Endothelial cell of umbilical vein (primary cell): ENCODE data around the gene DNAJC9.

ENCODE experiments used
- CTCF ChIP-seq, 2 donors: IDR thresholded peaks; 1 replicate in 1 of 2; 2 replicates in 1 of 2; pipeline ENCODE4 v1.5.1; 2011; ENCODE audit warnings: low read length in 2 of 2, mild to moderate bottlenecking in 2 of 2, moderate library complexity in 2 of 2, control low read depth in 1 of 2, inconsistent platforms in 1 of 2, low read depth in 1 of 2; ENCODE audit not compliant: insufficient read depth in 1 of 2; ENCODE audit errors: extremely low read depth in 1 of 2
- EZH2 ChIP-seq: IDR thresholded peaks from 2 replicates; pipeline ENCODE4 v1.6.1; 2012; ENCODE audit warnings: borderline replicate concordance, low read depth, mild to moderate bottlenecking, moderate library complexity, low read length, inconsistent platforms; ENCODE audit not compliant: severe bottlenecking
- FOS ChIP-seq: IDR thresholded peaks from 2 replicates; pipeline ENCODE4 v1.6.1; 2011; ENCODE audit warnings: mild to moderate bottlenecking, low read length, moderate library complexity, borderline replicate concordance; ENCODE audit not compliant: insufficient read depth
- JUN ChIP-seq: IDR thresholded peaks from 2 replicates; pipeline ENCODE4 v1.6.1; 2011; ENCODE audit warnings: borderline replicate concordance, low read depth; ENCODE audit not compliant: insufficient read length, insufficient read depth
- MAX ChIP-seq: IDR thresholded peaks from 2 replicates; pipeline ENCODE4 v1.6.1; 2011; ENCODE audit not compliant: insufficient read depth, insufficient read length
- MYC ChIP-seq: IDR thresholded peaks from one replicate; pipeline ENCODE4 v1.6.1; 2011; ENCODE audit warnings: mild to moderate bottlenecking, low read depth, low read length
- POLR2A ChIP-seq: IDR thresholded peaks from 2 replicates; pipeline ENCODE4 v1.6.1; 2012; ENCODE audit warnings: low read depth, mild to moderate bottlenecking, control low read depth, low read length
- POLR2AphosphoS5 ChIP-seq: IDR thresholded peaks from 2 replicates; pipeline ENCODE4 v1.6.1; 2012; ENCODE audit warnings: low read depth, mild to moderate bottlenecking, control low read depth, low read length, moderate library complexity; ENCODE audit not compliant: insufficient read depth

DNA sequence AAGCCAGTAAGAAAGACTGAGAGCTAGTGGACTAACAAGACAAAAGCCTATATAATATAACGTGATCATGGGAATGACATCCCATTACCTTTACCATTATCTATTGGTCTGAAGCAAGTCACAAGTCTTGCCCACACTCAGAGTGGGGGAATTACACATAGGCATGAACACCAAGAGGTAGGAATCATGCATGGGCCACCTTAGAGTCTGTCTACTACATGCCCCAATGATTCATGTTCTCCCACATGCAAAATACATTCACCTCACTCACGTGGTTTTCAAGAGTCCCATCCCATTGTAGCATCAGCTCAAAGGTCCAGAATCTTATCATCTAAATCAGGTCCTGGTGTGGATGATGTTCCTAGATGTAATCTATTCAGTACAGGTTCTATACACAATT is 29.4 kb downstream of the DNAJC9 start:
- no peak for TF ChIP-seq CTCF (IDR thresholded peaks at IDR 0.05; ENCODE audit: extremely low read depth in 1 of 2, insufficient read depth in 1 of 2, low read depth in 1 of 2, low read length in 2 of 2)
- TF ChIP-seq POLR2AphosphoS5 = no peak
- no peak for TF ChIP-seq EZH2
- TF ChIP-seq MAX = no peak
- no peak for TF ChIP-seq POLR2A
- TF ChIP-seq JUN = no peak
- TF ChIP-seq FOS = no peak
- no peak for TF ChIP-seq MYC
